H1 (cell line): ENCODE measurements around the gene ACTG1. TPM values are rescaled to one million over a fixed set of nuclear protein-coding genes. Genes with fewer than 3 reads are reported as not detected.

Experiments
- CBX5 ChIP-seq: fragments of 300-800, 300-1000 bp; sonication (generic); IDR thresholded peaks from 2 replicates; pipeline ENCODE4 v1.7.1; 2016; ENCODE audit warnings: antibody characterized with exemption, low read length, low read depth
- CBX8 ChIP-seq: fragments of 300-800, 300-1000 bp; sonication (generic); IDR thresholded peaks from 2 replicates; pipeline ENCODE4 v1.7.1; 2016; ENCODE audit warnings: low read depth, low read length, borderline replicate concordance
- CHD1 ChIP-seq: IDR thresholded peaks from 2 replicates; pipeline ENCODE4 v1.6.1; 2012; ENCODE audit warnings: low read depth, low read length, improper control_type of control experiment
- CHD2 ChIP-seq: IDR thresholded peaks from 2 replicates; pipeline ENCODE4 v1.6.1; 2012; ENCODE audit warnings: low read length, improper control_type of control experiment
- CREB1 ChIP-seq: IDR thresholded peaks from 2 replicates; pipeline ENCODE4 v1.6.1; 2012; ENCODE audit warnings: inconsistent platforms
- CTCF ChIP-seq, 3 experiments: IDR thresholded peaks; 1 replicate in 2 of 3; 2 replicates in 1 of 3; pipeline versions ENCODE4 v1.5.1 to v1.6.1; 2011; ENCODE audit warnings: low read length in 3 of 3, mild to moderate bottlenecking in 3 of 3, inconsistent platforms in 2 of 3, low read depth in 1 of 3, moderate library complexity in 1 of 3; ENCODE audit not compliant: insufficient read depth in 1 of 3; ENCODE audit errors: control extremely low read depth in 1 of 3
- E2F6 ChIP-seq: IDR thresholded peaks from 2 replicates; pipeline ENCODE4 v1.6.1; 2012; ENCODE audit warnings: inconsistent platforms
- GABPA ChIP-seq: IDR thresholded peaks from 2 replicates; pipeline ENCODE4 v1.6.1; 2011; ENCODE audit warnings: mild to moderate bottlenecking, low read length, moderate library complexity, borderline replicate concordance; ENCODE audit not compliant: insufficient read depth
- HDAC6 ChIP-seq: IDR thresholded peaks from one replicate; pipeline ENCODE4 v1.7.1; 2012; ENCODE audit warnings: low read depth, mild to moderate bottlenecking, inconsistent platforms, low read length, moderate library complexity
- JUN ChIP-seq: IDR thresholded peaks from 2 replicates; pipeline ENCODE4 v1.6.1; 2011; ENCODE audit warnings: low read depth, mild to moderate bottlenecking, improper control_type of control experiment, low read length
- RXRA ChIP-seq: IDR thresholded peaks from 2 replicates; pipeline ENCODE4 v1.6.1; 2011; ENCODE audit warnings: low read depth, mild to moderate bottlenecking, low read length, moderate library complexity; ENCODE audit not compliant: insufficient read depth
- SAP30 ChIP-seq: fragments of 300-600 bp; sonication (generic); IDR thresholded peaks from 2 replicates; pipeline ENCODE4 v1.7.1; 2012; ENCODE audit warnings: low read length, moderate library complexity, mild to moderate bottlenecking, inconsistent platforms; ENCODE audit not compliant: insufficient read depth, insufficient replicate concordance
- SIN3A ChIP-seq, 2 experiments: IDR thresholded peaks in 1 of 2; conservative IDR thresholded peaks in 1 of 2; 2 replicates each; pipeline ENCODE4 v1.6.1; 2011 to 2012; ENCODE audit warnings: low read length in 2 of 2, improper control_type of control experiment in 1 of 2, low read depth in 1 of 2, mild to moderate bottlenecking in 1 of 2
- TBP ChIP-seq: IDR thresholded peaks from 2 replicates; pipeline ENCODE4 v1.6.1; 2011; ENCODE audit warnings: low read depth, low read length, improper control_type of control experiment
- USF2 ChIP-seq: IDR thresholded peaks from 2 replicates; pipeline ENCODE4 v1.6.1; 2011; ENCODE audit warnings: low read length, improper control_type of control experiment
- polyA plus RNA-seq, 7 experiments: library from polyadenylated mRNA; depleted of rRNA in 3 of 7; stranded (reverse) in 5 of 7; unstranded in 2 of 7; fragments of >200 nt in 5 of 7; fragments of 200-250 nt in 2 of 7; gene quantifications; 1 replicate in 5 of 7; 2 replicates in 1 of 7; 4 replicates in 1 of 7; pipeline versions ENCODE4 v1.2.1 to v1.2.3, GENCODE V29; 2011 to 2013; ENCODE audit warnings: missing spikeins in 2 of 7, mixed read lengths in 2 of 7
- total RNA-seq: library from RNA; stranded (reverse); fragmentation: NEBNext Ultra II Directional; extraction: Animal tissue kit (Norgen Biotek cat#: 25700); gene quantifications from 2 replicates; pipeline ENCODE4 v1.2.1, GENCODE V29; 2021

Gene ACTG1
- total and polyA plus RNA-seq, 2 of the 8 experiments (the other 6 are each of a cell fraction or from before 2014, with no cell fraction given), result 3,535 to 5,010 TPM

- TF ChIP-seq GABPA (0 out of 2 replicates have a peak, but pooled peaks have one; percentile 47), CREB1 (no peak), E2F6 (peak; percentile 51; the same call in 1 of the 2 replicates), CHD2 (no peak; the same call in 1 of the 2 replicates), USF2 (no peak), CHD1 (no peak), RXRA (no peak), CTCF (IDR thresholded peaks at IDR 0.05; ENCODE audit: control extremely low read depth in 1 of 3, insufficient read depth in 1 of 3, low read depth in 1 of 3, low read length in 3 of 3) (peak; percentile 30 to 60 (median 51)), CBX8 (no peak), HDAC6 (no peak), SAP30 (no peak), CBX5 (no peak), JUN (no peak), TBP (no peak), SIN3A (conservative IDR thresholded peaks at IDR 0.05 in 1 of 2, IDR thresholded peaks at IDR 0.05 in 1 of 2; ENCODE audit: low read depth in 1 of 2, low read length in 2 of 2) (no peak)
- TF ChIP-seq, all 59 proteins: peak for 13
Observed at GRCh38 chr17:81519284-81520020, 6.9 kb upstream of the ACTG1 start (continued).
